Measurements from ENCODE around the gene SNAPIN. TPM values are rescaled to one million over a fixed set of nuclear protein-coding genes. Genes with fewer than 3 reads are reported as not detected.

SNAPIN gene
- total and polyA plus RNA-seq, 4 donors, result 58.0 to 70.5 (median 67.8) TPM

- Histone ChIP-seq H3K4me1 (ENCODE audit: control insufficient read depth, insufficient read depth, low read length) (peaks cover 19% of the 10 kb centered on the region), H3K36me3 (ENCODE audit: control insufficient read depth, insufficient read depth, low read length) (no peaks in the 10 kb centered on the region), H3K27ac (ENCODE audit: low read depth, low read length) (no peak overlapping the region), H3K27me3 (ENCODE audit: control insufficient read depth, insufficient read depth, low read length) (peaks cover 40% of the 10 kb centered on the region), H3K9me3 (ENCODE audit: control insufficient read depth, insufficient read depth, low read length) (no peaks in the 10 kb centered on the region), H3K4me3 (ENCODE audit: low read depth, low read length) (no peak overlapping the region)
- DNase-seq (ENCODE audit: low read depth in 4 of 6, low spot score in 6 of 6), result no peak
- 88% methylated on average over 5 of the region's 7 CpGs for WGBS (ENCODE audit: insufficient coverage)
Measured at GRCh38 chr1:153682730-153683129, 24.2 kb downstream of the SNAPIN start.

- DNase-seq (ENCODE audit: low read depth in 4 of 6, low spot score in 6 of 6), result no peak
- peaks cover 8% of the 10 kb centered on the region for H3K4me1 ChIP-seq (ENCODE audit: control insufficient read depth, insufficient read depth, low read length)
- no peaks in the 10 kb centered on the region for H3K36me3 ChIP-seq (ENCODE audit: control insufficient read depth, insufficient read depth, low read length)
- no peak overlapping the region for H3K27ac ChIP-seq (ENCODE audit: low read depth, low read length)
- H3K4me3 ChIP-seq (ENCODE audit: low read depth, low read length), result no peak overlapping the region
- peaks cover 28% of the 10 kb centered on the region for H3K27me3 ChIP-seq (ENCODE audit: control insufficient read depth, insufficient read depth, low read length)
- H3K9me3 ChIP-seq (ENCODE audit: control insufficient read depth, insufficient read depth, low read length), result no peaks in the 10 kb centered on the region
- WGBS (ENCODE audit: insufficient coverage), result 87% methylated on average over 5 of the region's 5 CpGs
Measured at GRCh38 chr1:153683854-153684253, 25.4 kb downstream of the SNAPIN start.

GRCh38 chr1:153684892-153685291, 26.4 kb downstream of the SNAPIN start:
- Histone ChIP-seq H3K27ac (ENCODE audit: low read depth, low read length) (no peak overlapping the region), H3K9me3 (ENCODE audit: control insufficient read depth, insufficient read depth, low read length) (no peaks in the 10 kb centered on the region), H3K4me3 (ENCODE audit: low read depth, low read length) (no peak overlapping the region), H3K4me1 (ENCODE audit: control insufficient read depth, insufficient read depth, low read length) (no peaks in the 10 kb centered on the region), H3K27me3 (ENCODE audit: control insufficient read depth, insufficient read depth, low read length) (peaks cover 18% of the 10 kb centered on the region), H3K36me3 (ENCODE audit: control insufficient read depth, insufficient read depth, low read length) (no peaks in the 10 kb centered on the region)
- 76% methylated on average over 9 of the region's 12 CpGs for WGBS (ENCODE audit: insufficient coverage)
- no peak for DNase-seq (ENCODE audit: low read depth in 4 of 6, low spot score in 6 of 6)

GRCh38 chr1:153685544-153686340, 27.2 kb downstream of the SNAPIN start:
- 60% methylated on average over 9 of the region's 11 CpGs for WGBS (ENCODE audit: insufficient coverage)

GRCh38 chr1:153687346-153688125, 29.0 kb downstream of the SNAPIN start:
- DNase-seq (ENCODE audit: low read depth in 4 of 6, low spot score in 6 of 6), result no peak
- Histone ChIP-seq H3K4me1 (ENCODE audit: control insufficient read depth, insufficient read depth, low read length) (no peaks in the 10 kb centered on the region), H3K27me3 (ENCODE audit: control insufficient read depth, insufficient read depth, low read length) (no peaks in the 10 kb centered on the region), H3K36me3 (ENCODE audit: control insufficient read depth, insufficient read depth, low read length) (no peaks in the 10 kb centered on the region), H3K27ac (ENCODE audit: low read depth, low read length) (no peak overlapping the region), H3K4me3 (ENCODE audit: low read depth, low read length) (no peak overlapping the region), H3K9me3 (ENCODE audit: control insufficient read depth, insufficient read depth, low read length) (no peaks in the 10 kb centered on the region)
- WGBS (ENCODE audit: insufficient coverage), result 88% methylated on average over 10 of the region's 16 CpGs

More at GRCh38 chr1:153685544-153686340, 27.2 kb downstream of the SNAPIN start:
- no peak overlapping the region for H3K27ac ChIP-seq (ENCODE audit: low read depth, low read length)
- H3K9me3 ChIP-seq (ENCODE audit: control insufficient read depth, insufficient read depth, low read length), result no peaks in the 10 kb centered on the region
- H3K27me3 ChIP-seq (ENCODE audit: control insufficient read depth, insufficient read depth, low read length), result peaks cover 9% of the 10 kb centered on the region
- DNase-seq (ENCODE audit: low read depth in 4 of 6, low spot score in 6 of 6), result no peak
- H3K36me3 ChIP-seq (ENCODE audit: control insufficient read depth, insufficient read depth, low read length), result no peaks in the 10 kb centered on the region
- H3K4me3 ChIP-seq (ENCODE audit: low read depth, low read length), result no peak overlapping the region
- H3K4me1 ChIP-seq (ENCODE audit: control insufficient read depth, insufficient read depth, low read length), result no peaks in the 10 kb centered on the region

GRCh38 chr1:153688276-153688675, 29.8 kb downstream of the SNAPIN start:
- DNase-seq (ENCODE audit: low read depth in 4 of 6, low spot score in 6 of 6), result no peak

GRCh38 chr1:153688736-153689328, 30.3 kb downstream of the SNAPIN start:
- no peak overlapping the region for H3K4me3 ChIP-seq (ENCODE audit: low read depth, low read length)
- no peaks in the 10 kb centered on the region for H3K4me1 ChIP-seq (ENCODE audit: control insufficient read depth, insufficient read depth, low read length)
- no peak for DNase-seq (ENCODE audit: low read depth in 4 of 6, low spot score in 6 of 6)
- 92% methylated on average over 16 of the region's 18 CpGs for WGBS (ENCODE audit: insufficient coverage)
- H3K27ac ChIP-seq (ENCODE audit: low read depth, low read length), result no peak overlapping the region
- no peaks in the 10 kb centered on the region for H3K9me3 ChIP-seq (ENCODE audit: control insufficient read depth, insufficient read depth, low read length)
- H3K36me3 ChIP-seq (ENCODE audit: control insufficient read depth, insufficient read depth, low read length), result no peaks in the 10 kb centered on the region
- H3K27me3 ChIP-seq (ENCODE audit: control insufficient read depth, insufficient read depth, low read length), result no peaks in the 10 kb centered on the region

More at GRCh38 chr1:153688276-153688675, 29.8 kb downstream of the SNAPIN start:
- Histone ChIP-seq H3K4me1 (ENCODE audit: control insufficient read depth, insufficient read depth, low read length) (no peaks in the 10 kb centered on the region), H3K9me3 (ENCODE audit: control insufficient read depth, insufficient read depth, low read length) (no peaks in the 10 kb centered on the region), H3K27ac (ENCODE audit: low read depth, low read length) (no peak overlapping the region), H3K4me3 (ENCODE audit: low read depth, low read length) (no peak overlapping the region), H3K36me3 (ENCODE audit: control insufficient read depth, insufficient read depth, low read length) (no peaks in the 10 kb centered on the region), H3K27me3 (ENCODE audit: control insufficient read depth, insufficient read depth, low read length) (no peaks in the 10 kb centered on the region)
- WGBS (ENCODE audit: insufficient coverage), result 77% methylated on average over 7 of the region's 7 CpGs

GRCh38 chr1:153693466-153693865, 35.0 kb downstream of the SNAPIN start:
- H3K9me3 ChIP-seq (ENCODE audit: control insufficient read depth, insufficient read depth, low read length), result no peaks in the 10 kb centered on the region
- H3K36me3 ChIP-seq (ENCODE audit: control insufficient read depth, insufficient read depth, low read length), result no peaks in the 10 kb centered on the region
- DNase-seq (ENCODE audit: low read depth in 4 of 6, low spot score in 6 of 6), result no peak
- H3K4me1 ChIP-seq (ENCODE audit: control insufficient read depth, insufficient read depth, low read length), result peaks cover 14% of the 10 kb centered on the region
- WGBS (ENCODE audit: insufficient coverage), result 100% methylated on average over 3 of the region's 4 CpGs
- H3K27ac ChIP-seq (ENCODE audit: low read depth, low read length), result no peak overlapping the region
- no peak overlapping the region for H3K4me3 ChIP-seq (ENCODE audit: low read depth, low read length)
- H3K27me3 ChIP-seq (ENCODE audit: control insufficient read depth, insufficient read depth, low read length), result no peaks in the 10 kb centered on the region

GRCh38 chr1:153696741-153697140, 38.2 kb downstream of the SNAPIN start:
- 83% methylated on average over 4 of the region's 8 CpGs for WGBS (ENCODE audit: insufficient coverage)
- DNase-seq (ENCODE audit: low read depth in 4 of 6, low spot score in 6 of 6), result no peak
- Histone ChIP-seq H3K36me3 (ENCODE audit: control insufficient read depth, insufficient read depth, low read length) (no peaks in the 10 kb centered on the region), H3K27ac (ENCODE audit: low read depth, low read length) (no peak overlapping the region), H3K27me3 (ENCODE audit: control insufficient read depth, insufficient read depth, low read length) (no peaks in the 10 kb centered on the region), H3K9me3 (ENCODE audit: control insufficient read depth, insufficient read depth, low read length) (no peaks in the 10 kb centered on the region), H3K4me3 (ENCODE audit: low read depth, low read length) (no peak overlapping the region), H3K4me1 (ENCODE audit: control insufficient read depth, insufficient read depth, low read length) (peaks cover 15% of the 10 kb centered on the region)

All from spinal cord (tissue), 10 donors.